Epidermal melanocyte (primary cell): Measurements from ENCODE around the gene TOPORS.
A peak's percentile ranks its signal among the peaks of the same experiment; 100 is the strongest.
"Not testable (repeated sequence)": the region's sequence is repeated elsewhere in the genome, so short reads cannot be mapped to it uniquely, and the experiment has no call there.

Experiments used
- DNase-seq: peaks from one replicate; pipeline ENCODE4 v3.0.0; 2011; ENCODE audit warnings: low spot score; ENCODE audit not compliant: insufficient read length

Gene TOPORS

DNA sequence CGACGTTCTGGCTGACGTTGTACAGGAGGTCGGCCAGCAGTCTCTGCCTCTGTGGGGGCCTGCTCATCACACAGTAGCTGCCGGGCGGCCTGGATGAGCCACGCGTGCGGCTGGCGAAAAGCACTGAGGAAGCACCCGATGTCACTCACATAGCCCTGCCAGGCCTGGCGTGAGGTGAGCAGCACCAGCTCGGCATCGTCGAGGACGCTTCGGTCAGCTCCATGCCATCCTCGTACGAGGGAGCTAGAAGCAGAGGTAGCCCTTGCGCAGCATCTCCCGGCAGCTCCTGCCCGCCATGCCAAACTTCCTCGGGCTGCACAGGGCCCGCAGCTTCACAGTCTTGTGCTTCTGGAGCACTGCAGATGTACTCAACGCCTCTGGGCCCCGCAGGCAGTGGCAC is 14.4 kb upstream of the TOPORS start:
- no peak for DNase-seq

DNA sequence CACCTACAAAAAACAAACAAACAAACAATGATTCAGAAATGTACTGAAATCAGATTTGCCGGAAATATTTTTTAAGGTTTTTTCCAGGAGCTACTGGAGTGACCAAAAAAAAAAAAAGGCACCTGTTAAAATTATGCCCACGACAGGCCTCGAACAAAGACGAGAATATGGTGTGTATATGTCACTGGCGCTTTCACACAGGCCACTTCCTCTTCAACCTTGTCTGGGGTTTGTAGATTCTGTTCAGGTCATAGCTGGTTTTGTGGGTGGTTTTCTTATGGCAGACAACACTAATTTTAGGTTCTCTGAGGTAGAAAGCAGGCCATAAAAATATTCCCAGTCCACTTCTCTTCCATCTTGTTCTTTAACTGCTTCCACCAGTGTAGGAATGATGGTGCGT is 13.6 kb upstream of the TOPORS start:
- DNase-seq: no peak

DNA sequence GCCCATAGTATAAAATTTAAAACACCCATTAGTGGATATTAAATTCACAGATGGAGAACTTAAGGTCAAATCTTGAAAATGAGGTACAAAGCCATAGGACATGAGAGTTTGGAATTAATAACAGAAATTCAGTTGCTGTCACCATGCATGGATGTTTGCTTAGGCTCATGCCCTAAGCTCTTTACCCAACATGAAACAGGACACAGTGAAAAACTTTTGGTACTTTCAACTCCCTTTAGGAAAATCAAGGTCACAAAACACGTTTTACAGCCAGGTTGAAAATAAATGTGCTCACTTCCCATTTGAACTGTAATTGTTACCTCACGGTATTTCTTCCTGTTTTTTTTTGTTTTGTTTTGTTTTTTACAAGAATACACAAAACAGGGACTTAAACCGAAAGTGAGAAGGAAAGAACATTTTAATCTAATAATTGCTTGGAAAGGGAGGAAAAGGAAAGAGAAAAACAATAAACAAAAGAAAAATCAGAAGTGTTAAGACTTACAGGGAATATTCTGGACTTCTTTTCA is 6.1 kb upstream of the TOPORS start:
- DNase-seq: no peak

DNA sequence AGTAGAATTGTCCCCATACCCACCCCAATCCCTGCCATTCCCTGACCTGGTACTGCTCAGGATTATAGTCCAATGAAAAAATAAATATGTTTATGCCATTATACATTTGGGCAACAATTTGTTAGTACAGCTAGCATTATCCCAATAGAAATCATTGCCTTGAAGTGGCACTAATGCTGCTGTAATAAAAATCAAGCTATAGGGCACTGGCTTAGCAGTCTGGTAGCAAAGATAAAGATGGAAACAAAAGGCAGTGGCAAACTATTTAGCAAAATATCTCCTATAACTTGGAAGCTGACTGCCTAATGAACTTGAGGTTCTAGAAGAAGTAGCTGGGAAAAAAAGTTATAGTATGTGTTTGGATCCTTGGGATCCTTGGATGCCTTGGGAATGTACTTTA is 2.2 kb upstream of the TOPORS start:
- no peak for DNase-seq

DNA sequence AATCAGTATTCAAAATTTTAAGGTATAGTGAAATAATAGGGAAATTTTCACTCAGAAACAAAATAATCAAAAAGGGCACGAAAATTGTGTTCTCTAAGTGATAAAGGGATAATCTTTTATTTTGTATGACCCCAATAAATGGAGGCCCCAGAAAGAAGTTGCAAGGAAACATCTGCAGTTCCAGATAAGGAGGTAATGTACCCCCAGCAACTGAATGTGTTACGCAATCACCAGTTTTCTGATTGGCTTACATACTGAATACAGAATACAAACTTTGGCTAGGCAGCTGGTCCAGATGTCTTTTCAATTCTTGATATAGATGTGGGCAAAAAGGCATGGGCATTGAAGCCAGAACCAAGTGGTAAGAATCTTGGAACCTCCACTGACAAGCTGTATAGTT is 1.7 kb upstream of the TOPORS start:
- DNase-seq: no peak

DNA sequence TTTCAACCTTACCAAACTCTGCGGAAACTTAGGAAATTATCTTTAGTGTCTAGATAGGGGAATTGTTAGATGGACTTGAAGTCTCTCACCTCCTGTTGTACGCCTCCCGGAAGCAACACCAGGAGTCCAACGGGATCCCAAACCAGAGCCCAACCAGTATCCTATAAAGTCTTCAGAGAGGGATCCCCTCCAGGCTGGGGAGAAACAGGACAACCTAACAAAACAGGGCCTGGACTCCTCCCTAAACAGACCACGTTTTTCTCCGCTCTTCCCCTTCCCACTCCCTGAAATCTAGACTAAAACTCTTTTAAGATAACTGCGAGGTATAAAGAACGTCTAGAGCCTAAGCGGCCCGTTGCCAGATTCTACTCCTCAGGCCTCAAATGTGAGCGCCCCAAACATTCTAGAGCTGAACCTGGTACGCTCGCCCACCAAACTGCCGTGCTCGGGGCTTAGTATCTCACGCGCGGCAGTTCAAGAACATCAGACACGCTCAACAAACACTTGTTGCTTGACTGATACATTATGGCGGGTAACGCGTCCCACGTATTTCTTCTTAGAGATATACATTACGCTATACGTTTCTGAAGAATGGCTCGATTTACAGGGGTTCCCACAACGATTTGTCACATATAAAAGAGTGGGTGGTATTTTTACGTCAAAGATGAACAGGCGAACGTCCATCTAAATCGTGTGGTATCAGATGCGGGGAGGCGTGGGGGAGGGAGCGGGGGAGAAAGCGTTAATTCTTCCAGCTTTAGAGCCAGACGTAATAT is 922 bp downstream of the TOPORS start:
- no peak for DNase-seq

DNA sequence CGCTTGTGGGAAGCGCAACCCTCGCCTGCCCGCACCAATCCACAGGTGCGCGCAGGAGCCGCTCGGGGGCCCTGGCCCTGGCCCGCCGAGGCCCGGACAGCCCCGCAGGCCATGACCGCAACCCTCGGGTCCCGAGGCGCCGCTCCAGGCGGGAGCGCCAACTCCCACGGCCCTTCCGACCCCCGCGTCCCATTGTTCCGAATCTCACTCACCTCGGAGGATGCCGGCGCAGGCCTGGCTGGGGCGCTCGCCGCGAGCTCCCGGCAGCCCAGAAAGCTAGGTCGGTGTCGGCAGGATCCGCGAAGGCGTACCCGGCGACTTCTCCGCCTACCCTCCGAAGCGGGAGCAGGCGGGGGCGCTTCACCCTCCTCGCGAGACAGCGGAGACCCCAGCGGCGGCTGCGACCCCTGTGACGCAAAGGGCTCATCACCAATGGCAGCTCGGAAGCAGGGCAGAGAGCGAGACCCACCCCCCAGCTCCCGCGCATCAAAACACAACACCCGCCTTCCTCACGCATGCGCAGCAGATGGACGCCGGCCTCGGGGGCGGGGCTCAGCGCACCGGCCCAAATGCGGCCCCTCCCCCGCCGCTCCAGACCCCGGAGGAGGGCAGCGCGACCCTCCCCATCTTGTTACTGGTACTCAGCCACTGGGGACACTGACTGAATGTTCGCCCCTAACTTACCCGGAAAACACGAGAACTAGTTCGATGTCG is 1.7 kb downstream of the TOPORS start:
- peak; percentile 88 for DNase-seq

DNA sequence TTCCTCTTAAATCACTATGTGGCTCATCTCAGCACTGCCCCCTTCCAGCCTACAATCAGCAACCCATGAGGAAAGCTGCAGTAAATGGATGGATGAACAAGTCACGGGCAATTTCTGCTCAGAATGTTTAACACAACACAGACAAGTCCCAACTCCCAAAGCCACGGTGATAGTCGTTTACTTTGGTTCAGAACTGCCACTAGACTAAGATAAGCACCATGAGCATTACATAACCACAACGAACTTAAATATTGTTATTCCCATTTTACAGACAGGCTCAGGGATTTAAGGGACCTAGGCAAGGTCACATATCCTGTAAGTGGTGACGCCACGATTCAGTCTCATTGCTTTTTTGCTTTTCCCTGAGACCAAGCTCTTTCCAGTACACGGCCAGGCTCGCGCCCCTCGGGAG is 2.2 kb downstream of the TOPORS start:
- DNase-seq: no peak

DNA sequence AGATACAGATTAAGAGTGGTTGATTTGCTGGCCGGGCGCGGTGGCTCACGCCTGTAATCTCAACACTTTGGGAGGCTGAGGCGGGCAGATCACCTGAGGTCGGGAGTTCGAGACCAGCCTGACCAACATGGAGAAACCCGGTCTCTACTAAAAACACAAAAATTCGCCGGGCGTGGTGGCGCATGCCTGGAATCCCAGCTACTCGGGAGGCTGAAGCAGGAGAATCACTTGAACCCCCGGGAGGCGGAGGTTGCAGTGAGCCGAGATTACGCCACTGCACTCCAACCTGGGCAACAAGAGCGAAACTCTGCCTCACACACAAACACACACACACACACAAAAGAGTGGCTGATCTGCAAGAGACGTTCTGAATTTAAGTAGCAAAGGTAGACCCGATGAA is 4.2 kb downstream of the TOPORS start:
- DNase-seq: not testable (repeated sequence)

DNA sequence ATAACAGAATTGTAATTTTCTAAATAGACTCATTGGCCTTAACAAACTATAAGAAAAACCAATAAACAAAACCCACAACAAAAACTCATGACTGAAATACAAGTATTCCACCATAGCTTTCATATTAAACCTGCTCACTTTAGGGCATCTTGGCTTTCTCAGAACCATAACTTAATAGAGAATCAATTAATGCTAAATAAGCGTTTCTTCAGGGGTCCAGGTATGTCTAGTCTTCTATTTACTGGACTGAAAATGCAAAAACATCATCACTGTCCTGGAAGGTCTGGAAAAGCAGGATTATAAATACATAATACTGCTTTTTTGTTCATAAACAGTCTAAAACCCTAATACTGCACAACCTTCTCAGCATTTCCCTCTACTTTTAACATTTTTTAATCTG is 6.5 kb downstream of the TOPORS start:
- no peak for DNase-seq

DNA sequence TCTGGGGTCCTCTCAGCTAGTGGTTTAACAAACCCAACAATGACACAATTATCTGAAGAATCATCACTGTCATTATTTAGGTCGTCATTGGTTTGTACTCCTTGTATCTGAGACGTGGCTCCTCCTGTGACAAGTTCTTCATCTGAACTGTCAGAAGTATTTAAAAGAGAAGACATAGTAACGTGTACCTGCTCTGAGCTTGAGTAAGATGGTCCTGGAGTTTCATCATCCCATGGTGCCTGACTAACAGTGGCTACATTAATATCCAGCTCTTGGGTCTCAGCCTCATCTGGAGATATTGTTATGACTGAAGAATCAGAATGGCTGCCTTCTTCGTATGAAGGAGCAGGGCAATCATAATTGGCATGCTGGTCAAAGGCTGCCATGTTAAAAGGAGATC is 9.3 kb downstream of the TOPORS start:
- no peak for DNase-seq

DNA sequence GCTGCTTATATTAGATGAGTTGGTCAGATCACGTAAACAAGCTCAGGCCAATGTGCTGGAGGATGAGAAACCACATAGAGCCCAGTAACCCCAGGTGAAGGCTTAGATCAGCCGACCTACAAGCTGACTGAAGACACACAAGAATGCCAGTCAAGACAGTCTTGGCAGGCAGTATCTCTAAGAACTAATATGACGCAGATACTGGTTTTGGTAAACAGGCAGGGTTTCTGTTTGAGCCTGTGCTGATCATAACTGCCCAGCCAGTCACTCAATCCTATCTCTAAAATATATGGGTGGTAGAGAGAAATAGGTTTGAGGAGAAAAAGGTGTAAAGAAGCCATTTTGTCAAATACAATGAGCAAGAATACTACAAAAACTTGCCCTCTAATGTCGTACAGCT is 18.6 kb downstream of the TOPORS start:
- DNase-seq: no peak

DNA sequence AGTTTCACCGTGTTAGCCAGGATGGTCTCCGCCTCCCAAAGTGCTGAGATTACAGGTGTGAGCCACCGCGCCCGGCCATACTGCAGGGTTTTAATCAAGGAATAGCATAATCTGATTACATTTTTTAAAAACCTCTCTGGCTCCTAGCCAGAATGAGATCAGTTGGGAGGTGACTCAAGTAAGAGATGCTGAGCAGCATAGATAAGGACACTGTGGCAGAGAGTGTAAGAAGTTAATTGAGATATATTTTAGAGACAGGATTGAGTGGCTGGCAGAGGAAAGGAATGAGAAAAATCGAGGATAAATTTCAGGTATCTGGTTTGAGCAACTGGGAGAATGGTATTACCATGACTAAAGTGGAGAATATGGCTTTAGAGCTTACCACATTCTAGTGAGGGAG is 19.1 kb downstream of the TOPORS start:
- no peak for DNase-seq

DNA sequence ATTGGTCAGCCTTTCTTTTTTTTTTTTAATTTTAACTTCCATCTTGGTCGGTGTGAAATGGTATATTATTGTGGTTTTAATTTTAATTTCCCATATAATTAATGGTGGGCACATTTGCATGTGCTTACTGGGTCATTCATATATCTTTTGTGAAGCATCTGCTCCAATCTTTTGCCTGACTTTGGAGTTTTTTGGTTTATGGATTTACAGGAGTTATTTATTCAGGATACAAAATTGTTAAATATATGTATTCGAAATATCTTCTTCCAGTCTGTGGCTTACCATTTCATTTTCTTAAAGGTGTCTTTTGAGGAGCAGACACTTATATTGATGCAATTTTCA is 25.7 kb downstream of the TOPORS start:
- no peak for DNase-seq

DNA sequence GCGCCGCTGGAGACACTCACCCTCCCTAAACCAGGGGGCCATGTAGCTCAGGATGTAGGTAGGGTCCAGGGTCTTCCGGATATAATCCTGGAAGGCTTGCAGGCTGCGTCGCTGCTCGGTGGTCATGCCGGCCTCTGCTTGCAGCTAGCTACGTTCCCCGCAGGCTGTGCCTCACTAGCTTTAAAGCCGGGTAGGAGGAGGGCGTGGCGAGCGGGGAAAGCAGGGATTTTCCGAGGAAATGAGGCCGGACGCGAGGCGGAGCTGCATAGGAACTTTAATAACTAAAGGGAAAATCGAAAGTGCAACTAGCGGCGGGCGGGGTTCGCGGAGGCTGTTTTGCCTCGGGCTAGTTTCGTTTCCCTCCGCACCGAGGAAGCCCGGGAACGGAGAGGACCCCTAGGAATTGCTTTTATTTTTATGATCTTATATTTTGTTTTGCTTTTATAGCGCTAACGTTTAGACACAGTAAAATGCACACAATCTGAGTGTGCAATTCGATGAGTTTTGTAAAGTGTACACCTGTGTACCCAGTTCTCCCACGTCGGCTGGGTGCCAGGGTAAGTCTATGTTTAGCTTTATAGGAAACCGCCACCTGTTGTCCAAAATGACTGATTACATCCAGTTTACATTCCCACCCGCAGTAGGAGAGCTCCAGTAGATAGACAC is 26.2 kb downstream of the TOPORS start, which contains the start of gene RIGI:
Gene RIGI, minus strand, starts transcription at position 156 of the 666 bp plus-strand sequence. Its CDS starts 30 bp downstream, at position 126.
- peak; percentile 34 for DNase-seq

DNA sequence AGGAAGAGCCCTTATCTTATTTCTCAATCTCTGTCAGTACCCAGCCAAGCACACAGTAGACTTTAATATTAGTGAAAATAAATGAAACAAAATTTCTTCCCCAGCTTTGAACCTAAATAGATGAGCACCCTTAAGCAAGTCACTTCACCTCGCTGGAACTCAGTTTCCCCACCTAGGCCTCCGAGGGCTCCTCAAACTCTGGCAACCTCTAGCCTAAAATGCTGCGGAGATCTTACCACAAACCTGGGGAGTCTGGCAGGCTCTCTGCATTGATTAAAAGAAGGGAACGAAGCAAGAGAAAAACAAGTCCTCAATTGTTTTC is 26.7 kb downstream of the TOPORS start:
- DNase-seq: no peak

DNA sequence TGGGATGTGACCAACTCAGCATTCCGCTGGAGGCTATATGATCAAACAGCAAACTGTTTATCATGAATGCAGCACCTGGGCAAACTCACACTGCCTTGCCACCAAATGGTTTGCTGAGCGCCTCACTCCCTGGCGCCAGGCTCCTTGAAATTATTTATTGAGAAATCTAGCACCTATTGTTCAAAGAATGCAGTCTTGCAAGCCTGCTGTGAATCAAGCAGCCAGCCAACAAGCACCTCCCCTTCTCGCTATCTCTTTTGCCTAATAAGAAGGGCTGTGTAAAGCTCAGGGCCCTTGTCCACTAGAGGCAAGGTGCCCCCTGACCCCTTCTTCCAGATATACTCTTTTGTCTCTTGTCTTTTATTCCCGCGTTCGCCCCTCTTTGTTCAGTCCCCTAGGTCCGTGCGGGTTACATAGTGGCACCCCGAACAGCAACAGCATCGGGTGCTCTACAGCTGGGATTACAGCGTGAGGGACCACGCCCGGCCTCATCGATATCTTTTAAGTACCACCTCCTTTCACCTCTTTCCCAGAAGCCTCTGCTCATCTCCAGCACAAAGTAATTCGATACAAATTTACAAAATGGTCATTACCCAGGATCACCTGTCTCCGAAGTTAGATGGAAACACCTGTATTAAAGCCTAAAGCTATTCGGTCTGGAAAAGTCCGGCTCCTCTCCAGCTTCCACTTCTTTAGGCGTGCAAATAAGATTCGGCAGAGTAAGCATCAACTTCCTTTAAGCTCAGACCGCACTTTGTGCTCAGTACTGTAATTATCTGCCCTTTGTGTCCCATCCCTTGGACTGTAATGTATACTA is 27.3 kb downstream of the TOPORS start:
- DNase-seq: no peak

DNA sequence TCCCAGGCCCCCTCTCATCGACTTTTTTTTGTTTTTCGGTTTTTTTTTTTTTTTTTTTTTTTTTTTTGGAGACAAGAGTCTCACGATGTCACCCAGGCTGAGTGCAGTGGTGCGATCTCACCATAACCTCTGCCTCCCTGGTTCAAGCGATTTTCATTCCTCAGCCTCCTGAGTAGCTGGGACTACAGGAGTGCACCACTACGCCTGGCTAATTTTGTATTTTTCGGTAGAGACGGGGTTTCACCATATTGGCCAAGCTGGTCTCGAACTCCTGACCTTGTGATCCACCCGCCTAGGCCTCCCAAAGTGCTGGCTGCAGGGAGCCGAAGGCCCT is 27.9 kb downstream of the TOPORS start:
- DNase-seq: not testable (repeated sequence)

DNA sequence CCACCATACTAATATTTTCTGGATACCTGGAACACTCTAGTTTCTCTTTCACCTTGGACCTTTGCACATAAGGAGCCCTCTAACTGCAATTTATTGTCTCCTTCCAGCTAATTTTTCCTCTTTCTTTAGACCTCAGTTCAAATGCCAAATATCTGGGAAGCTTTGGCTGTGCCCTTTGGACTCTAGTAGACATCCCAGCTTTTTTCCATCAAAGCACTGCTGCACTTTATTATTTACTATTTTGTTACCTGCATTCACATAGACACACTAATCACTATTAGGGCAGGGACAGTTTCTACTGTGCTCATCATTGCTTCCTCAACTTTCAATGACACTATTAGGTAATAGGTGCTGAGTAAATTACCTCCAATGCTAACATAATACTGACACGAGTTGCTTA is 28.5 kb downstream of the TOPORS start:
- DNase-seq: no peak

DNA sequence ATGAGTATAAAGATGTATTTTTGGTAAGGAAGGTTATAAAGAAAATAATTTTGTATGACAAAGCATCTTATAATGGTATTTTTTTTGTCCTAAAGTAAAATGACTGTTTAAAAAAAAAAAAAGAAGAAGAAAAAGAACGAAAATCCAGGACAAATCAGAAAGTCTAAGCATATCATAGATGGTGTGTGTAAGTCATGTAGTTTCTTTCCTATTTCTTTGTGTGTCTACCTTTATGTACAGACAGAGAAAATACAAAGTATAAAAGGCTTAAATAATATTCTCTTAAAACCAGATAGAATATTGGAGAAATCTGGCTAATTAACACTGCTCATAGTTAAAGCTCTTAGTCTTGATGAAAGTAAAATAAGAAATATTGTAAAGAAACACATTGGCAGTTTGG is 34.1 kb downstream of the TOPORS start:
- no peak for DNase-seq

DNA sequence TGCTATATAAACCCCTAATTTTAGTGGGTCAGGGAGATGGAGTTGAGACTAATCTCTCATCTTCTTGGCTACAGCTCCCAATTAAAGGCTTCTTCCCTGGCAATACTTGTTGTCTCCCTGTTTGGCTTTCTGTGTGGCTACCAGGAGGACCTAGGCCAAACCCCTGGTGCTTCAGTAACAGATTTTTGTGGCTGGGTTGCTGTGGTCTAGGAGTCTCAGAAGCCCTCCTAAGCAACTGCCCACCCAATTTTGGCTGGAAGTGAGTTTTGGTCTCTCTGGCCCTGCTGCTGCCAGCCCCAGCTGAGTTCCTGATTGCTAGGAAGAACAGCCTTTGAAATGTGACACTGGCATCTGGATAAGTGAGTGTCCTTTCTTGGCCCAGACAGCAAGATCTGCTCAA is 36.1 kb downstream of the TOPORS start:
- no peak for DNase-seq

DNA sequence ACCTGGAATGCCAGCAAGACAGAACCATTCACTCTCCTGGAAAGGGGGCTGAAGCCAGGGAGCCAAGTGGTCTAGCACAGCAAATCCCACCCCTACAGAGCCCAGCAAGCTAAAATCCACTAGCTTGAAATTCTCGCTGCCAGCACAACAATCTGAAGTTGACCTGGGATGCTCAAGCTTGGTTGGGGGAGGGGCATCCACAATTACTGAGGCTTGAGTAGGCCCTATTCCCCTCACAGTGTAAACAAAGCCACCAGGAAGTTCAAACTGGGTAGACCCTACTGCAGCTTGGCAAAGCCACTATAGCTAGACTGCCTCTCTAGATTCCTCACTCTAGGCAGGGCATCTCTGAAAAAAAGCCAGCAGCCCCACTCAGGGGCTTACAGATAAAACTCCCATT is 43.7 kb downstream of the TOPORS start:
- no peak for DNase-seq
